Gastrocnemius medialis (tissue), 4 donors: Measurements from ENCODE around the gene ZNF384. TPM values are rescaled to one million over a fixed set of nuclear protein-coding genes. Genes with fewer than 3 reads are reported as not detected.

Experiments
- ATAC-seq, 2 donors: fragments of 150-250 bp; one replicate each; pipeline ENCODE4 v1.9.1; 2016
- DNase-seq, 2 donors: peaks; one replicate each; pipeline ENCODE4 v3.0.0-alpha.2; 2019
- H3K27ac ChIP-seq, 4 donors: fragments of 200-600 bp; sonication (generic); 1 replicate in 1 of 4; 2 replicates in 3 of 4; pipeline ENCODE4 v1.5.1; 2016 to 2018; ENCODE audit warnings: mild to moderate bottlenecking in 2 of 4, moderate library complexity in 1 of 4
- H3K27me3 ChIP-seq, 3 donors: fragments of 200-600 bp; sonication (generic) in 2 of 3; 1 replicate in 1 of 3; 2 replicates in 2 of 3; pipeline versions ENCODE4 v1.5.1 to v1.6.0; 2016 to 2019; ENCODE audit warnings: mild to moderate bottlenecking in 1 of 3, moderate library complexity in 1 of 3
- H3K36me3 ChIP-seq, 2 donors: fragments of 200-600 bp; sonication (generic) in 1 of 2; one replicate each; pipeline ENCODE4 v1.5.1; 2017 to 2018
- H3K4me1 ChIP-seq, 2 donors: fragments of 200-600 bp; sonication (generic) in 1 of 2; one replicate each; pipeline ENCODE4 v1.5.1; 2016 to 2017; ENCODE audit warnings: mild to moderate bottlenecking in 2 of 2
- H3K4me3 ChIP-seq, 4 donors: fragments of 200-600 bp; sonication (generic) in 3 of 4; 1 replicate in 1 of 4; 2 replicates in 3 of 4; pipeline ENCODE4 v1.5.1; 2016 to 2019; ENCODE audit warnings: mild to moderate bottlenecking in 2 of 4
- H3K9me3 ChIP-seq, 3 donors: fragments of 200-600 bp; sonication (generic) in 2 of 3; 1 replicate in 1 of 3; 2 replicates in 2 of 3; pipeline ENCODE4 v1.5.1; 2016 to 2019
- CTCF ChIP-seq, 5 experiments: fragments of 450-650 bp in 3 of 5; fragments of 200-600 bp in 2 of 5; sonication (generic) in 2 of 5; IDR thresholded peaks in 4 of 5; conservative IDR thresholded peaks in 1 of 5; 1 replicate in 4 of 5; 2 replicates in 1 of 5; pipeline ENCODE4 v1.5.1; 2016 to 2019; ENCODE audit warnings: antibody characterized with exemption in 5 of 5, mild to moderate bottlenecking in 3 of 5, moderate library complexity in 3 of 5
- POLR2A ChIP-seq, 2 donors: fragments of 450-650 bp; IDR thresholded peaks; one replicate each; pipeline ENCODE4 v1.6.1; 2017; ENCODE audit warnings: antibody characterized with exemption in 2 of 2, mild to moderate bottlenecking in 2 of 2, moderate library complexity in 2 of 2
- in situ Hi-C, 4 donors: fragments of 200-750 bp; cut with MboI; loops; one replicate each; pipeline versions ENCODE4 v1.15.0 to v1.8.0; 2017; ENCODE audit warnings: low sequenced_read_pairs in 4 of 4
- intact Hi-C: fragments of 100-400 bp; cut with DNase I; formaldehyde crosslinking; loops from one replicate; pipeline ENCODE4 v1.15.1; 2023; ENCODE audit warnings: low total_unique reads
- total RNA-seq, 4 donors: library from RNA; depleted of rRNA; stranded (reverse); fragments of >200 nt; gene quantifications; one replicate each; pipeline versions ENCODE4 v1.1.0 to v1.2.3, GENCODE V29; 2016

ZNF384 gene
- total RNA-seq, 4 donors from 2014 or later, result 22.4 to 35.3 (median 27.9) TPM

DNA sequence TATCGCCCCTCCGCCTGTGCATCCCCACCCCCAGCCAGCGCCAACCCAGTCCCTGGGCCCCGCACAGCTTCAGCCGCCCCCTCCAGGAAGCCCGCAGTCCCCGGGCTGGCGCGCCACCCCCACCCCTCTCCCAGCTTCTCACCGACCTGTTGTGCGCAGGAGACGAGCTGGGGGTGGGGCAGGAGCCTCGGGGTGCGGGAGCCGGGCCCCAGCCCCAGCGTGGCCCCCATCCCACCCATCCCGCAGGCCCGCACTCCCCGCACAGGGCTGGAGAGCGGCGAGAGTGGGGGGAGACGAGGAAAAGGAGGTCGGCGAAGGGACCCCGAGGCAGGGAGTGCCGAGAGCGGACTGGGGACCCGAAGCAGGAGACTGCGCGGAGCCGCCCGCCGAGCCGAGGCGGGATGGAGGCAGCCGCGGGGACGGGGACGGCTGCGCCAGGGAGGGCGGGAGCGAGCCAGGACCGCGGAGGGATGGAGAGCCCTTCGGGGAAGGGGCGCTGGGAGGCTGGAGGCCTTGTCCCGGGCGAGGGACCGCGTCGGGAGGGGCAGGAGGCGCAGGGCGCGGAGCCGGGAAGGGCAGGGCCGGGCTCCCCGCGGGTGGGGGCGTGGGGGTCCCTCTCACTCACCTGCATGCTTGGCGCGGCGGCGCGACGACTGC lies 10.9 kb upstream of the ZNF384 start:
- Histone ChIP-seq H3K27ac (no peak overlapping the region), H3K36me3 (no peaks in the 10 kb centered on the region), H3K9me3 (no peaks in the 10 kb centered on the region), H3K4me1 (peaks cover 0 to 2% of the 10 kb centered on the region in 2 donors), H3K27me3 (peaks cover 74 to 93% (median 79%) of the 10 kb centered on the region in 3 donors), H3K4me3 (peak overlapping the region; percentile 27 to 38 (median 36))
- ATAC-seq, result no peak
- TF ChIP-seq CTCF (IDR thresholded peaks at IDR 0.05 in 4 of 5, conservative IDR thresholded peaks at IDR 0.05 in 1 of 5) (no peak), POLR2A (IDR thresholded peaks at IDR 0.05) (no peak)
- intact Hi-C loops, result no loop called here
- in situ Hi-C loops, result loop anchor here in 1 of 4 donors (10.0 kb wide), 1 partner anchor 45 kb away; no protein-coding TSS in a partner anchor
- no peak for DNase-seq

GRCh38 chr12:6699259-6699988 lies 10.2 kb upstream of the ZNF384 start:
- in situ Hi-C loops, result no loop called here
- peaks cover 0 to 2% of the 10 kb centered on the region in 2 donors for H3K4me1 ChIP-seq
- intact Hi-C loops, result no loop called here
- no peak for DNase-seq
- ATAC-seq, result no peak
- H3K9me3 ChIP-seq, result no peaks in the 10 kb centered on the region
- H3K27me3 ChIP-seq, result peaks cover 70 to 95% (median 83%) of the 10 kb centered on the region in 3 donors
- H3K27ac ChIP-seq, result no peak overlapping the region
- peak overlapping the region in 2 of 4 donors; percentile 38 for H3K4me3 ChIP-seq
- TF ChIP-seq CTCF (IDR thresholded peaks at IDR 0.05 in 4 of 5, conservative IDR thresholded peaks at IDR 0.05 in 1 of 5) (no peak), POLR2A (IDR thresholded peaks at IDR 0.05) (no peak)
- no peaks in the 10 kb centered on the region for H3K36me3 ChIP-seq

DNA sequence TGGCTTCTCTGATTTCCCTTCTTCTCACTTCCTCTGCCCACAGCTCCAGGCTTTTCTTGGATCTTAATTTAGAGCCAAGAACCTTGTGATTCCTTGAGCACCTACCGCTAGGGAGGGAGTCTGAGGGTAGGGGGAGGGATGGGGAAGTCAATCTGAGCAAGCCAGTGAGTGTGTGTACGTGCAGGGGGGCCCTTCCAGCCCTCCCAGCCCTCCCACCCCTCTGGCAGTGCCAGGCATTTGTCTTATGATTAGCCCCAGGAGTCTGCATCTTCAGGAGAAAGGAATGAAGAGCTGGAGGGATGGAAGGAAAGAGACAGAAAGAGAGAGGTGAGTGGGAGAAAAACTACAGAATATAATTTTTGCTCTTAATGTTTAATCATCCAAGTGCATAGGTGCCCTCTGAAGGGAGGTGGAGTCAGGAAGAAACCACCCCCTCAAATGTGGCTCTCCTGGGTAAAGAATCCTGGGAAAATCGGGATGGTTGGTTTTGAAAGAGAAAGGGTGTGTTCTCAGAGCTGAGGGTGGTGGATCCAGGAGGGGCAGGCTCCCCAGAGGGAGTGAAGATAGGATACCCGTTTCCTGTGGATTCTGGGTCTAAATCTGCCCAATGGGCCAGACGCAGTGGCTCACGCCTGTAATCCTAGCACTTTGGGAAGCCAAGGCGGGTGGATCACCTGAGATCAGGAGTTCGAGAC lies 9.3 kb upstream of the ZNF384 start:
- peaks cover 61 to 87% (median 77%) of the 10 kb centered on the region in 3 donors for H3K27me3 ChIP-seq
- DNase-seq (no peak), ATAC-seq (no peak)
- no peak overlapping the region for H3K4me3 ChIP-seq
- peaks cover 0 to 2% of the 10 kb centered on the region in 2 donors for H3K4me1 ChIP-seq
- H3K9me3 ChIP-seq, result no peaks in the 10 kb centered on the region
- TF ChIP-seq POLR2A (IDR thresholded peaks at IDR 0.05) (no peak), CTCF (IDR thresholded peaks at IDR 0.05 in 4 of 5, conservative IDR thresholded peaks at IDR 0.05 in 1 of 5) (no peak)
- intact Hi-C loops (no loop called here), in situ Hi-C loops (no loop called here)
- no peaks in the 10 kb centered on the region for H3K36me3 ChIP-seq
- H3K27ac ChIP-seq, result no peak overlapping the region

GRCh38 chr12:6697584-6698351 lies 8.6 kb upstream of the ZNF384 start:
- H3K27ac ChIP-seq, result no peak overlapping the region
- H3K27me3 ChIP-seq, result peaks cover 54 to 81% (median 69%) of the 10 kb centered on the region in 3 donors
- no peaks in the 10 kb centered on the region for H3K9me3 ChIP-seq
- no peak for TF ChIP-seq POLR2A (IDR thresholded peaks at IDR 0.05)
- TF ChIP-seq CTCF (IDR thresholded peaks at IDR 0.05 in 4 of 5, conservative IDR thresholded peaks at IDR 0.05 in 1 of 5), result no peak
- DNase-seq (no peak), ATAC-seq (no peak)
- no peaks in the 10 kb centered on the region for H3K36me3 ChIP-seq
- H3K4me1 ChIP-seq, result peaks cover 0 to 2% of the 10 kb centered on the region in 2 donors
- H3K4me3 ChIP-seq, result no peak overlapping the region
- intact Hi-C loops (no loop called here), in situ Hi-C loops (no loop called here)
